Left colon (tissue), 2 donors: ENCODE results near the gene GPR107. TPM values are rescaled to one million over a fixed set of nuclear protein-coding genes. Genes with fewer than 3 reads are reported as not detected.

Source experiments
- ATAC-seq: fragments of 200-7000 bp; cut with Tn5 transposase; one replicate; pipeline ENCODE4 v1.9.1; 2020; ENCODE audit warnings: mild to moderate bottlenecking, moderate library complexity
- DNase-seq, 2 donors: peaks; one replicate each; pipeline ENCODE4 v3.0.0-alpha.2; 2020
- intact Hi-C, 2 donors: fragments of 100-400 bp; cut with DNase I in 1 of 2; cut with micrococcal nuclease in 1 of 2; formaldehyde crosslinking; loops; one replicate each; pipeline versions ENCODE4 v1.11.2 to v1.14.0; 2022; cut with DNase I, micrococcal nuclease
- total RNA-seq, 2 donors: library from RNA; stranded (reverse); fragmentation: NEBNext Ultra II Directional; extraction: Animal tissue kit (Norgen Biotek cat#: 25700); gene quantifications; one replicate each; pipeline ENCODE4 v1.2.1, GENCODE V29; 2021
- donor health status: DM: no; HTN: no; CAD: no.
- donor health status: DM: yes; HTN: yes; CAD: no.

GPR107 gene
- total RNA-seq, 2 donors from 2014 or later: 44.6 to 48.6 TPM

GRCh38 chr9:130024597-130024994 is 29.1 kb upstream of the GPR107 start:
- intact Hi-C loops: no loop called here
- DNase-seq (no peak), ATAC-seq (no peak)

DNA sequence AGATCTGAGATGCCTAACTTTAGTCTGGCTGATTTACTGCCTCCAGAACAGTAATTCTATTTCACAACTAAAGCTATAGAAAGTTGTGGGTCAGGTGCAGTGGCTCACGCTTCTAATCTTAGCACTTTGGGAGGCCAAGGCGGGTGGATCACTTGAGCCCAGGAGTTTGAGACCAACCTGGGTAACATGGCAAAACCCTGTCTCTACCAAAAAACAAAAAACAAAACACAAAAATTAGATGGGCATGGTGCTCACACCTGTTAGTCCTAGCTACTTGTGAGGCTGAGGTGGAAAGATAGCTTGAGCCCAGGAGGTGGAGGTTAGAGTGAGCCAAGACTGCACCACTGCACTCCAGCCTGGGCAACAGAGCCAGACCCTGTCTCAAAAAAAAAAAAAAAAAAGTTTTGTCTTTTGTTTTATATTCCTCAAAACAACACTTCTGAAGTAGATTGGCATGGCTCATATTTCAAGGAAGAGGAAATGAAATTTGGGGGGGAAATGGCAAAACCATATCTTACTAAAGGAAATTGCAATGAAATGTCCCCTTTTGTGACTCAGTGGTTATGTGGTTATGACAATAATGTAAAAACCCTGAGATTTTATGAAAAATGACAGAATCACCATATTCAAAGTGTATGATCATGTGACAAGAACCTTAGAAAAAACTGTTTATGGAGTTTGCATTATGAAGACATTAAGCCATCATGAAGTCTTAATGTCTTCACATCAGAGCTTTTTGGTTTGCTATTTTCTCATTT is 26.9 kb upstream of the GPR107 start:
- no peak for ATAC-seq
- intact Hi-C loops: no loop called here
- DNase-seq: no peak

- intact Hi-C loops: no loop called here
- peak; percentile 23 for ATAC-seq
Observed at GRCh38 chr9:130027533-130028365, 26.0 kb upstream of the GPR107 start.

GRCh38 chr9:130028493-130029222 is 25.0 kb upstream of the GPR107 start:
- no peak for DNase-seq
- ATAC-seq: peak; percentile 98
- intact Hi-C loops: no loop called here

More at GRCh38 chr9:130027533-130028365, 26.0 kb upstream of the GPR107 start:
- no peak for DNase-seq

- intact Hi-C loops: no loop called here
- DNase-seq: no peak
- no peak for ATAC-seq
Observed at GRCh38 chr9:130029223-130029973, 24.3 kb upstream of the GPR107 start.

DNA sequence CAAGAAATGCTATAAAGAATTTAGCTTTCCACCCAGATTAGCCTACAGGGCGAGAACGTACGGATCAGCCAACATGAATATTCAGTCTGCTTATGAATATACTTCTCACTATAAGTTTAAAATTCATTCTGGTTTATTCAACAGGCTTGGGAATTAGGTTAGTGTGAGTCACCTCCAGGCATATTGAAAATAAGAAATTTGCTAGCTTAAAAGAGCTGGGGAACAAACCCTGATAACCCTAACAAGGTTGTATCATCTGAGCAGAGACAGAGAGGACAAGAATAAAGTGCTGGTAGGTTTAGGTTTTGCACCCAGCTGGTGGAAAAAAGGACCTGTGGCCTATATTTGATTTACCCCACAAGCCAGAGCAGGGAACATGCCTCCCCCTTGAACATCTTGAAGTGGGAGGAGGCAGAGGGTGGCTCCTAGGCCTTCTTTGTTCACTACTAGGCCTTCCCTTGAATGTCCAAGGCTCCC is 23.0 kb upstream of the GPR107 start:
- intact Hi-C loops: no loop called here

DNA sequence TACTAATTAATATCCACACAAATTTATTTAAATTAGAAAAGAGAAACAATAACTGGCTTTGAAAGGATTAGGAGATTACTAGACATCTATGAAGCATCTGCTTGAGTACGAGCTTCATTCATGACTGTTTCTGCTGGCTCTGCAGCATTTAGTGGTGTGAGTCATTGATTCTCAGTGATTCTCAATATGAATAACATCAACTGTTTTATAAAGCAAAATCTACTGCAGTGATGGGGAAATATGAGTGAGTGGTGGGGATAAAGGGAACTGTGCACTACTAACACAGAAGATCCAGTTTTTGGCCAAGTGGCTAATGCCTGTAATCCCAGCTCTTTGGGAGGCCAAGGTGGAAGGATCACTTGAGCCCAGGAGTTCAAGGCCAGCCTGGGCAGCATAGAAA is 19.1 kb upstream of the GPR107 start:
- DNase-seq: no peak
- ATAC-seq: no peak
- intact Hi-C loops: no loop called here

More for the DNA sequence above, 23.0 kb upstream of the GPR107 start:
- ATAC-seq (no peak), DNase-seq (no peak)

GRCh38 chr9:130036099-130036498 is 17.6 kb upstream of the GPR107 start:
- DNase-seq (no peak), ATAC-seq (no peak)
- intact Hi-C loops: no loop called here

- intact Hi-C loops: loop anchor here in 1 of 2 donors (10.0 kb wide), 1 partner anchor 75 kb away; no protein-coding TSS in a partner anchor
- ATAC-seq (no peak), DNase-seq (no peak)
Observed at GRCh38 chr9:130039528-130040147, 14.1 kb upstream of the GPR107 start.

- DNase-seq: no peak
Observed at GRCh38 chr9:130040984-130041647, 12.6 kb upstream of the GPR107 start.

DNA sequence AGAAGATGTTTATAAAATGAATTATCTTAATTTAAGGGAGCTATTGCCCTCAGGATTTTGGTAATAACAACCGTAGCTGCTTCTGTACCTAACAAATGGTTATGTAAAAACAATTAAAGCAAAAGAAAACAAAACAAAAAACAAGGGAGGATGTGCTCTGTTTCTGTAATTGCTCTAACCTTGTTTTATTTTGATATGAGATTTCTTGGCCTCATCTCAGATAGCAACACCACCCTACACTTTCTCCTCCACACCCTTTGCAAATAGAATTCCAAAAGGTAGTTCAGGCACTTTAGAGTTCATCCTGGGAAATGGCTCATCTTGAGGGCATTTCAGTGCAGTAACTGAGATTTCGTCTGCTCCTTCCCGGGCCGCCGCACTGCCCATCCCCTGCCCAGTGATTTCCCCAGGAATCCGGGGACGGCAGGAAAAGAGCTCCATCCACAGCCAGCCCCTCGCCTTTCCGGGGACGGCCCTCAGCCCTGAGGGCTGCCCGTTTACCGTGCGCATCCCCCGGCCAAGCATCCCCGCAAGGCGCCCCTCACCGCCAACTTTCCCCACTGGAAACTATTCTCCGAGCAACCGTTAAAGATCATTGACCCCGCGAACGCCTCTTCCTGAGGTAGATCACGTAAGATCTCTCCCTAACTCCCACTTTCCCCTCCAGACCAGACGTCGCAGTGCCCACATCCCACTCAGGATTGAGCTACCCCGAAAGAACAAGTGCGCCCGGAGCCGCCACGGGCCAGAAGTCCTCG is 11.9 kb upstream of the GPR107 start:
- intact Hi-C loops: loop anchor here in 1 of 2 donors (10.0 kb wide), 1 partner anchor 77 kb away; no protein-coding TSS in a partner anchor
- ATAC-seq: peak; percentile 25
- DNase-seq: peak in 1 of 2 donors; percentile 31

More at GRCh38 chr9:130040984-130041647, 12.6 kb upstream of the GPR107 start:
- intact Hi-C loops: loop anchor here in 1 of 2 donors (10.0 kb wide), 1 partner anchor 76 kb away; no protein-coding TSS in a partner anchor
- no peak for ATAC-seq

DNA sequence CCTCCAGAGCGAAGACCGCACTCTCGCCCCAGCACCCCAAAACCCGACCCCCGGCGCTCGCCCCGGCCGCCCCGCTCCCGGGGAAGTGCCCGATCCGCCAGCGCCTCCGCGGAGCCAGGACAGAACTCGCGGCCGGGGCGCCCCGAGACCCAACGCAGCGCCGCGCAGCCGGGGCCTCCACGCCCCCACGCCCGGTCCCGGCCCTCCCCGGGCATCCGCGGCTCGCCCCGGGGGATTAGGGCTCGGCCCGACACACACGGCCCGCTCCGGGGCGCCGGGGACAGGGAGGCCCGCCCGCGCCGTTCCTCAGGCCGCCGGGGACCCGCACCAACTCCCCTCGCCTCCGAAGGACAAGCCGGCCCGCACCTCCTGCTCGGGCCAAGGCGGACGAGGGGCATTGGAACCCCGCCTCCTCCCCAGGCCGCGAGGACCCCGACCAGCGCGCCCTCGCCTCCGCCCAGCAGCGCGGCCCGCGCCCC is 11.3 kb upstream of the GPR107 start:
- peak in 1 of 2 donors; percentile 53 for DNase-seq
- intact Hi-C loops: loop anchor here in 1 of 2 donors (10.0 kb wide), 1 partner anchor 78 kb away; no protein-coding TSS in a partner anchor
- peak; percentile 50 for ATAC-seq

DNA sequence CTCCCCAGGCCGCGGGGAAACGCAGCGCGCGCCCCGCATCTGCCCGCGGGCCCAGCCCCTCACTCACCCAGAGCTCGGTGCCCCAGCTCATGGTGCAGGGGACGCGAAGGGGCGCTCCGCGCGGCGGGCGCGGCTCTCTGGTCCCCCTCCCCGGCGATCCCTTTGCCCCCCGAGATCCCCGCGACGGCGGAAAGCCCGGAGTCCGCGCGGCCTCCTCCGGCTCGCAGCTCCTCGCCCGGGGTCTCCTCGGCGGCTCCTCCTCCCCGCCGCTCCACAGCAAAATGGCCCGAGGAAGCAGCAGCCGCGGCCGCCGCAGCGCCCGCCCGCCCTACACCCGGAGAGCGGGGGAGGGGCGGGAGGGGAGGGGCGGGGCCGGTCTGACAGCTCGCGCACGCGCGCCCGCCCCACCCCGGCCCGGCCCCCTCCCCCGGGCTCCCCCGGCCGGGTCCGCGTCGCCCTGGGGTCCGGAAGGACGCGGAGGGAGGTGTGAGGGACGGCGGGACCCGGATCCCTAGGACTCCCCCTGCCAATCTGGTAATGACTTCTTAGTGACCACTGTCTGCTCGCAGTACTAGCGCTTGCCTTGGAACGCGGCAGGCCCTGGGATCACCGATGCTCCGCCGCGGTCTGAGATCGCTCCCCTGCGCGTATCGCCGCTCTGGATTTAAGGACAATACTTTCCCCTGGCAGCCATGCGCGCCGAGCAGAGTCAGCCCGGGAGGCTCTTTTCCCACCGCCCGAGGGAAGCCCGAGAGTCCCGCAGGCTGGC is 10.6 kb upstream of the GPR107 start, which contains the start of gene FNBP1:
Gene FNBP1, minus strand, starts transcription at position 305 of the 769 bp plus-strand sequence. Its CDS starts 214 bp downstream, at position 91.
- DNase-seq (peak; percentile 79 to 85), ATAC-seq (peak; percentile 88)
- intact Hi-C loops: loop anchor here in 1 of 2 donors (10.0 kb wide), 1 partner anchor 78 kb away; no protein-coding TSS in a partner anchor

- DNase-seq: peak; percentile 55 to 58
- intact Hi-C loops: loop anchor here in 1 of 2 donors (10.0 kb wide), 1 partner anchor 79 kb away; no protein-coding TSS in a partner anchor
- ATAC-seq: peak; percentile 25
Observed at GRCh38 chr9:130043654-130044623, 9.8 kb upstream of the GPR107 start.
